SK-N-SH treated with all-trans-retinoic acid at 6 μM for 48 hours (cell line): ENCODE data around the gene PSMG4.
A peak's percentile ranks its signal among the peaks of the same experiment; 100 is the strongest.

Experiments
- ATAC-seq: fragments of 200-7000 bp; cut with Tn5 transposase; 3 replicates; pipeline ENCODE4 v1.9.1; 2020; ENCODE audit warnings: mild to moderate bottlenecking, moderate library complexity
- ARNTL ChIP-seq: fragments of 450-650 bp; formaldehyde crosslinking; IDR thresholded peaks from 2 replicates; pipeline ENCODE4 v1.5.0; 2020; ENCODE audit warnings: low read depth, mild to moderate bottlenecking, moderate library complexity, borderline replicate concordance
- BACH2 ChIP-seq: fragments of 250-450 bp; sonication (Bioruptor Pico); IDR thresholded peaks from 2 replicates; pipeline ENCODE4 v1.9.0; 2021; ENCODE audit warnings: mild to moderate bottlenecking, borderline replicate concordance
- CREB5 ChIP-seq: fragments of 250-450 bp; sonication (Bioruptor Pico); IDR thresholded peaks from 2 replicates; pipeline ENCODE4 v1.5.1; 2020; ENCODE audit warnings: low read depth, mild to moderate bottlenecking, moderate library complexity
- CSDC2 ChIP-seq: fragments of 250-450 bp; sonication (Bioruptor Pico); IDR thresholded peaks from 2 replicates; pipeline ENCODE4 v1.5.0; 2020; ENCODE audit warnings: mild to moderate bottlenecking, moderate library complexity
- CSRNP3 ChIP-seq: fragments of 250-450 bp; sonication (Bioruptor Pico); IDR thresholded peaks from 2 replicates; pipeline ENCODE4 v1.5.1; 2021; ENCODE audit warnings: mild to moderate bottlenecking, moderate library complexity
- ESRRG ChIP-seq: fragments of 250-450 bp; sonication (Bioruptor Pico); IDR thresholded peaks from 2 replicates; pipeline ENCODE4 v1.6.1; 2021; ENCODE audit warnings: mild to moderate bottlenecking
- GLIS3 ChIP-seq: fragments of 250-450 bp; sonication (Bioruptor Pico); IDR thresholded peaks from 2 replicates; pipeline ENCODE4 v1.5.0; 2020; ENCODE audit warnings: mild to moderate bottlenecking, moderate library complexity
- ISL1 ChIP-seq: fragments of 250-450 bp; sonication (Bioruptor Pico); IDR thresholded peaks from 2 replicates; pipeline ENCODE4 v2.1.2; 2022; ENCODE audit warnings: mild to moderate bottlenecking, moderate library complexity
- OSR1 ChIP-seq: fragments of 250-450 bp; sonication (Bioruptor Pico); IDR thresholded peaks from 2 replicates; pipeline ENCODE4 v1.8.0; 2022; ENCODE audit warnings: moderate library complexity, mild to moderate bottlenecking, inconsistent platforms
- PATZ1 ChIP-seq: fragments of 250-450 bp; sonication (Bioruptor Pico); IDR thresholded peaks from 2 replicates; pipeline ENCODE4 v1.8.0; 2020; ENCODE audit warnings: mild to moderate bottlenecking, moderate library complexity, borderline replicate concordance
- POU6F1 ChIP-seq: fragments of 250-450 bp; sonication (Bioruptor Pico); IDR thresholded peaks from 2 replicates; pipeline ENCODE4 v1.8.0; 2021; ENCODE audit warnings: low read depth, mild to moderate bottlenecking, moderate library complexity, borderline replicate concordance
- PPARA ChIP-seq: fragments of 250-450 bp; sonication (Bioruptor Pico); IDR thresholded peaks from 2 replicates; pipeline ENCODE4 v1.5.0; 2020; ENCODE audit warnings: mild to moderate bottlenecking, borderline replicate concordance
- RARB ChIP-seq: fragments of 250-450 bp; sonication (Bioruptor Pico); IDR thresholded peaks from 2 replicates; pipeline ENCODE4 v1.8.0; 2021; ENCODE audit warnings: mild to moderate bottlenecking, moderate library complexity
- SNAI2 ChIP-seq: fragments of 250-450 bp; sonication (Bioruptor Pico); IDR thresholded peaks from 2 replicates; pipeline ENCODE4 v1.5.0; 2020; ENCODE audit warnings: mild to moderate bottlenecking, moderate library complexity
- TCF4 ChIP-seq: fragments of 250-450 bp; sonication (Bioruptor Pico); IDR thresholded peaks from 2 replicates; pipeline ENCODE4 v1.8.0; 2021; ENCODE audit warnings: mild to moderate bottlenecking, moderate library complexity, borderline replicate concordance
- TOX ChIP-seq: fragments of 250-450 bp; sonication (Bioruptor Pico); IDR thresholded peaks from 2 replicates; pipeline ENCODE4 v1.8.0; 2021; ENCODE audit warnings: mild to moderate bottlenecking, moderate library complexity, borderline replicate concordance
- TSHZ2 ChIP-seq: fragments of 250-450 bp; sonication (Bioruptor Pico); IDR thresholded peaks from 2 replicates; pipeline ENCODE4 v1.5.0; 2020; ENCODE audit warnings: mild to moderate bottlenecking, moderate library complexity
- ZC3H10 ChIP-seq: fragments of 250-450 bp; sonication (Bioruptor Pico); IDR thresholded peaks from 2 replicates; pipeline ENCODE4 v1.5.1; 2021; ENCODE audit warnings: mild to moderate bottlenecking, moderate library complexity
- ZFP3 ChIP-seq: fragments of 250-450 bp; sonication (Bioruptor Pico); IDR thresholded peaks from 2 replicates; pipeline ENCODE4 v1.5.0; 2020; ENCODE audit warnings: mild to moderate bottlenecking, moderate library complexity
- ZFP30 ChIP-seq: fragments of 450-650 bp; formaldehyde crosslinking; IDR thresholded peaks from 2 replicates; pipeline ENCODE4 v1.5.0; 2022; ENCODE audit warnings: mild to moderate bottlenecking, moderate library complexity
- ZNF70 ChIP-seq: fragments of 450-650 bp; formaldehyde crosslinking; IDR thresholded peaks from 2 replicates; pipeline ENCODE4 v1.5.0; 2020; ENCODE audit warnings: mild to moderate bottlenecking, moderate library complexity
- ZNF8 ChIP-seq: fragments of 450-650 bp; formaldehyde crosslinking; IDR thresholded peaks from 2 replicates; pipeline ENCODE4 v1.5.0; 2020; ENCODE audit warnings: mild to moderate bottlenecking, moderate library complexity

The PSMG4 gene

DNA sequence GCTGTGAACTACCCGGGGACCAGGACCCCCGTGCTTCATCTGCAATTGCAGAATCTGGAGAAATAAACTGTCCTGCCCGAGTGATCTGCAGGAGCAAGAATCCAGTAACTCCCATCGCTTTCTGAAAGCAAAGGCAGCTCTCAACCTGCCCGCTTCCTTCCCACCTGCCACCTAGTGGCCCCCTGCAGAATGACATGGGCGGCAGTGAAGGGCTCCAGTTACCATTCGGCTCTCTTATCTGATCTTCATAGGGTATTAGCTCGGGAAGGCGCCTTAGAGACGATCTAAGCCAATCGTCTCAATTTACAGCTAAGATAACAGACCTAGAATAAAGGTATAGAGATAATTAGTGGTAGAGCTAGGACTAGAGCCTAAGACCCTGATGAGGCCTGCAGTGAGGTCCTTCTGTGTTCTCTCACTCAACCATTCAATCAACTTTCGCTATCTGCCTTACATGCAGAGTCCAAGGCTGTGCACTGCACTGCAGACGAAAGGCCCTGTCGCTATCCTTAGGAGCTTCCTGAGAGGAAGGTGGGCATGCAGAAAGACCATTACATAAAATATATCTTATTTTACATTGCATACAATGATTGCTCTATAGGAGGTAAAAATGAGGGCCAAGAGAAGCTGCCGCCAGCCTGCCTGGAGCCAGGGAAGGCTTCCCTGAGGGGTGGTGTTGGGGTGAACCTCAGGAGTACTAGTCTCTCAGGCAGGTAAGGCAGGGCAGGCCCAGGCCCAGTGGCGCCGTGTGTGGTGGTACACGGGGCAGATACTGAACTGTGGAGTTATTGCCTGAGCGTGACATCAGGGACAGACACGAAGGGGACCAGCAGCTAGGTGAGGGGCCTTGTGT is 7.1 kb upstream of the PSMG4 start:
- no peak for TF ChIP-seq RARB
- 0 out of 2 replicates have a peak, but pooled peaks have one; percentile 21 for TF ChIP-seq ZNF8 (CRISPR knock-in tag)
- ATAC-seq, result peak; percentile 73

GRCh38 chr6:3252369-3252768 is 6.4 kb upstream of the PSMG4 start:
- TF ChIP-seq ISL1 (CRISPR knock-in tag), result no peak
- TF ChIP-seq ZFP30 (CRISPR knock-in tag), result no peak
- no peak for TF ChIP-seq TSHZ2 (CRISPR knock-in tag)
- TF ChIP-seq CREB5 (CRISPR knock-in tag), result no peak
- TF ChIP-seq GLIS3 (CRISPR knock-in tag), result no peak
- no peak for TF ChIP-seq ESRRG
- TF ChIP-seq ZNF8 (CRISPR knock-in tag), result no peak
- no peak for TF ChIP-seq ARNTL (CRISPR knock-in tag)
- TF ChIP-seq POU6F1, result no peak
- no peak for TF ChIP-seq CSRNP3 (CRISPR knock-in tag)
- TF ChIP-seq PPARA (CRISPR knock-in tag), result no peak
- no peak for TF ChIP-seq TCF4 (CRISPR knock-in tag)
- no peak for TF ChIP-seq PATZ1 (CRISPR knock-in tag)
- no peak for TF ChIP-seq RARB
- no peak for TF ChIP-seq SNAI2 (CRISPR knock-in tag)
- no peak for TF ChIP-seq CSDC2 (CRISPR knock-in tag)
- TF ChIP-seq ZC3H10 (CRISPR knock-in tag), result no peak
- TF ChIP-seq BACH2 (CRISPR knock-in tag), result no peak
- no peak for ATAC-seq

- ATAC-seq, result no peak
- no peak for TF ChIP-seq ZFP30 (CRISPR knock-in tag)
- no peak for TF ChIP-seq POU6F1
- no peak for TF ChIP-seq PPARA (CRISPR knock-in tag)
- TF ChIP-seq OSR1 (CRISPR knock-in tag), result no peak
- TF ChIP-seq GLIS3 (CRISPR knock-in tag), result no peak
- TF ChIP-seq ARNTL (CRISPR knock-in tag), result no peak
- TF ChIP-seq ZC3H10 (CRISPR knock-in tag), result no peak
- TF ChIP-seq ZNF70 (CRISPR knock-in tag), result no peak
- no peak for TF ChIP-seq CREB5 (CRISPR knock-in tag)
- no peak for TF ChIP-seq TOX (CRISPR knock-in tag)
- TF ChIP-seq CSRNP3 (CRISPR knock-in tag), result no peak
- no peak for TF ChIP-seq ZFP3 (CRISPR knock-in tag)
- no peak for TF ChIP-seq SNAI2 (CRISPR knock-in tag)
- no peak for TF ChIP-seq CSDC2 (CRISPR knock-in tag)
Observed at GRCh38 chr6:3252861-3253596, 5.7 kb upstream of the PSMG4 start.
